Activated CD4-positive, alpha-beta T cell treated with anti-CD3 and anti-CD28 coated beads for 36 hours (primary cell): Measurements from ENCODE around the gene PRDM10. TPM values are rescaled to one million over a fixed set of nuclear protein-coding genes. Genes with fewer than 3 reads are reported as not detected.

Source experiments
- ATAC-seq: fragments of 200-7000 bp; cut with Tn5 transposase; one replicate; pipeline ENCODE4 v1.10.0; 2021; ENCODE audit warnings: mild to moderate bottlenecking, moderate library complexity
- CTCF ChIA-PET: fragments of 350-600 bp; sonication (Branson Sonifier 250); formaldehyde crosslinking; loops from one replicate; lab custom pipeline; 2021; ENCODE audit warnings: antibody characterized with exemption; lab: Charles Lee
- POLR2A ChIA-PET: fragments of 350-600 bp; sonication (Branson Sonifier 250); formaldehyde crosslinking; loops from one replicate; lab custom pipeline; 2021; ENCODE audit warnings: antibody characterized with exemption, inconsistent platforms; lab: Charles Lee
- DNase-seq: peaks from one replicate; pipeline ENCODE4 v3.0.0-alpha.2; 2020
- H3K27ac Mint-ChIP-seq: one replicate; pipeline ENCODE4 v1.8.0; 2021; ENCODE audit warnings: mixed read lengths
- H3K27me3 Mint-ChIP-seq: one replicate; pipeline ENCODE4 v1.8.0; 2021; ENCODE audit warnings: mixed read lengths
- H3K36me3 Mint-ChIP-seq: one replicate; pipeline ENCODE4 v1.8.0; 2021; ENCODE audit warnings: low read depth, mixed read lengths
- H3K4me1 Mint-ChIP-seq: one replicate; pipeline ENCODE4 v1.8.0; 2021; ENCODE audit warnings: mixed read lengths
- H3K4me3 Mint-ChIP-seq: one replicate; pipeline ENCODE4 v1.8.0; 2021; ENCODE audit warnings: mild to moderate bottlenecking, moderate library complexity, mixed read lengths
- H3K9me3 Mint-ChIP-seq: one replicate; pipeline ENCODE4 v1.8.0; 2021; ENCODE audit warnings: low read depth, mixed read lengths
- intact Hi-C, 2 experiments: fragments of 100-400 bp; cut with DNase I in 1 of 2; cut with micrococcal nuclease in 1 of 2; formaldehyde crosslinking; loops; one replicate each; pipeline versions ENCODE4 v1.14.2 to v1.15.1; 2022 to 2024; cut with DNase I, micrococcal nuclease
- total RNA-seq, 2 experiments: library from RNA; stranded (reverse); gene quantifications; one replicate each; pipeline ENCODE4 v1.2.3, GENCODE V29; 2021

Gene PRDM10
- total RNA-seq, 2 experiments from 2014 or later, result 15.4 to 17.3 TPM

- peaks cover 16% of the 10 kb centered on the region for H3K36me3 Mint-ChIP-seq
- no peaks in the 10 kb centered on the region for H3K27me3 Mint-ChIP-seq
- H3K27ac Mint-ChIP-seq, result no peak overlapping the region
- CTCF ChIA-PET, result interaction anchor here (1.2 to 2.0 kb wide), 2 partner anchors 26 to 203 kb away, joined by 4 read pairs; no protein-coding TSS in a partner anchor
- no peaks in the 10 kb centered on the region for H3K4me1 Mint-ChIP-seq
- no peaks in the 10 kb centered on the region for H3K9me3 Mint-ChIP-seq
- intact Hi-C loops, result no loop called here
- DNase-seq (no peak), ATAC-seq (no peak)
- POLR2A ChIA-PET, result no interaction called here
- H3K4me3 Mint-ChIP-seq, result no peak overlapping the region
Observed at GRCh38 chr11:129928923-129929692, 73.5 kb downstream of the PRDM10 start.

GRCh38 chr11:129922674-129923073 is 80.0 kb downstream of the PRDM10 start:
- no peak overlapping the region for H3K4me3 Mint-ChIP-seq
- H3K4me1 Mint-ChIP-seq, result peaks cover 6% of the 10 kb centered on the region
- peaks cover 13% of the 10 kb centered on the region for H3K36me3 Mint-ChIP-seq
- no peaks in the 10 kb centered on the region for H3K9me3 Mint-ChIP-seq
- CTCF ChIA-PET, result interaction anchor here (0.6 to 8.5 kb wide), 16 partner anchors 10 to 1005 kb away, joined by 3 to 225 read pairs (median 4); no protein-coding TSS in a partner anchor
- POLR2A ChIA-PET, result no interaction called here
- no peaks in the 10 kb centered on the region for H3K27me3 Mint-ChIP-seq
- H3K27ac Mint-ChIP-seq, result no peak overlapping the region
- DNase-seq, result no peak
- intact Hi-C loops, result loop anchor here (1.0 kb wide), 3 partner anchors 81 to 210 kb away; partner anchors contain the start of gene APLP2 (in 1 of the 2)
- no peak for ATAC-seq

GRCh38 chr11:129918361-129918760 is 84.3 kb downstream of the PRDM10 start:
- POLR2A ChIA-PET, result no interaction called here
- Mint-ChIP-seq H3K4me3 (no peak overlapping the region), H3K9me3 (no peaks in the 10 kb centered on the region), H3K27ac (no peak overlapping the region), H3K4me1 (peaks cover 4% of the 10 kb centered on the region), H3K27me3 (no peaks in the 10 kb centered on the region), H3K36me3 (peaks cover 15% of the 10 kb centered on the region)
- intact Hi-C loops, result no loop called here
- no peak for DNase-seq
- CTCF ChIA-PET, result interaction anchor here (0.6 kb wide), 1 partner anchor 137 kb away, joined by 3 read pairs; no protein-coding TSS in a partner anchor
- no peak for ATAC-seq

- intact Hi-C loops, result no loop called here
- Mint-ChIP-seq H3K27me3 (no peaks in the 10 kb centered on the region), H3K4me1 (peaks cover 2% of the 10 kb centered on the region), H3K27ac (no peak overlapping the region), H3K4me3 (no peak overlapping the region), H3K9me3 (no peaks in the 10 kb centered on the region), H3K36me3 (peaks cover 14% of the 10 kb centered on the region)
- DNase-seq, result no peak
- ChIA-PET POLR2A (no interaction called here), CTCF (interaction anchor here (1.0 kb wide), 1 partner anchor 215 kb away, joined by 3 read pairs; no protein-coding TSS in a partner anchor)
- no peak for ATAC-seq
Observed at GRCh38 chr11:129917231-129917630, 85.4 kb downstream of the PRDM10 start.

GRCh38 chr11:129911298-129911697 is 91.3 kb downstream of the PRDM10 start:
- intact Hi-C loops, result no loop called here
- DNase-seq (no peak), ATAC-seq (peak; percentile 30)
- H3K4me3 Mint-ChIP-seq, result no peak overlapping the region
- CTCF ChIA-PET, result interaction anchor here (1.8 kb wide), 1 partner anchor 221 kb away, joined by 3 read pairs; no protein-coding TSS in a partner anchor
- peaks cover 5% of the 10 kb centered on the region for H3K4me1 Mint-ChIP-seq
- H3K9me3 Mint-ChIP-seq, result no peaks in the 10 kb centered on the region
- H3K36me3 Mint-ChIP-seq, result peaks cover 22% of the 10 kb centered on the region
- POLR2A ChIA-PET, result no interaction called here
- no peaks in the 10 kb centered on the region for H3K27me3 Mint-ChIP-seq
- peak overlapping the region; percentile 75 for H3K27ac Mint-ChIP-seq

GRCh38 chr11:129910360-129910759 is 92.3 kb downstream of the PRDM10 start:
- peaks cover 5% of the 10 kb centered on the region for H3K4me1 Mint-ChIP-seq
- POLR2A ChIA-PET, result no interaction called here

GRCh38 chr11:129905402-129905801 is 97.2 kb downstream of the PRDM10 start:
- CTCF ChIA-PET, result interaction anchor here (1.0 to 1.3 kb wide), 2 partner anchors 21 to 25 kb away, joined by 3 to 4 read pairs; no protein-coding TSS in a partner anchor
- intact Hi-C loops, result no loop called here
- no peaks in the 10 kb centered on the region for H3K4me1 Mint-ChIP-seq
- H3K4me3 Mint-ChIP-seq, result no peak overlapping the region
- no peak overlapping the region for H3K27ac Mint-ChIP-seq
- H3K9me3 Mint-ChIP-seq, result no peaks in the 10 kb centered on the region
- ATAC-seq (no peak), DNase-seq (no peak)
- POLR2A ChIA-PET, result no interaction called here
- no peaks in the 10 kb centered on the region for H3K27me3 Mint-ChIP-seq
- H3K36me3 Mint-ChIP-seq, result peaks cover 29% of the 10 kb centered on the region

More at GRCh38 chr11:129910360-129910759, 92.3 kb downstream of the PRDM10 start:
- intact Hi-C loops, result no loop called here
- Mint-ChIP-seq H3K27me3 (no peaks in the 10 kb centered on the region), H3K27ac (no peak overlapping the region), H3K36me3 (peaks cover 27% of the 10 kb centered on the region), H3K9me3 (no peaks in the 10 kb centered on the region), H3K4me3 (no peak overlapping the region)
- ATAC-seq (no peak), DNase-seq (no peak)
- CTCF ChIA-PET, result interaction anchor here (1.3 kb wide), 1 partner anchor 13 kb away, joined by 7 read pairs; no protein-coding TSS in a partner anchor

- Mint-ChIP-seq H3K4me3 (peak overlapping the region; percentile 84), H3K9me3 (no peaks in the 10 kb centered on the region), H3K27me3 (no peaks in the 10 kb centered on the region), H3K4me1 (peaks cover 41% of the 10 kb centered on the region), H3K36me3 (peaks cover 22% of the 10 kb centered on the region), H3K27ac (peak overlapping the region; percentile 71)
- intact Hi-C loops, result no loop called here
- no peak for ATAC-seq
- POLR2A ChIA-PET, result no interaction called here
- CTCF ChIA-PET, result interaction anchor here (1.2 to 1.5 kb wide), 2 partner anchors 97 to 236 kb away, joined by 3 to 5 read pairs; no protein-coding TSS in a partner anchor
- no peak for DNase-seq
Observed at GRCh38 chr11:129896062-129896461, 106.6 kb downstream of the PRDM10 start.

GRCh38 chr11:129895126-129896041 is 107.3 kb downstream of the PRDM10 start, which contains the start of gene NFRKB:
TSS of gene NFRKB (minus strand) at chr11:129895578. CDS start at chr11:129892849, 2,729 bp downstream.
- peak; percentile 99 for ATAC-seq
- Mint-ChIP-seq H3K27ac (peak within 1 kb of the TSS; percentile 71), H3K27me3 (no peaks in the 10 kb centered on the region), H3K4me3 (peak within 1 kb of the TSS; percentile 84), H3K9me3 (no peaks in the 10 kb centered on the region), H3K4me1 (peaks cover 41% of the 10 kb centered on the region), H3K36me3 (peaks cover 22% of the 10 kb centered on the region)
- intact Hi-C loops, result loop anchor here in 1 of 2 experiments (1.0 kb wide), 7 partner anchors 81 to 1021 kb away; partner anchors contain the start of genes APLP2, PRDM10, SNX19 and ZBTB44
- ChIA-PET CTCF (interaction anchor here (0.7 to 1.9 kb wide), 5 partner anchors 14 to 239 kb away, joined by 3 to 9 read pairs (median 4); partner anchors contain the start of gene APLP2), POLR2A (interaction anchor here (0.5 kb wide), 1 partner anchor 236 kb away, joined by 3 read pairs; no protein-coding TSS in a partner anchor)
- DNase-seq, result peak; percentile 94

- Mint-ChIP-seq H3K27me3 (no peaks in the 10 kb centered on the region), H3K36me3 (peaks cover 26% of the 10 kb centered on the region), H3K27ac (peak overlapping the region; percentile 69), H3K4me1 (peaks cover 49% of the 10 kb centered on the region), H3K9me3 (no peaks in the 10 kb centered on the region), H3K4me3 (peak overlapping the region; percentile 84)
- CTCF ChIA-PET, result interaction anchor here (0.7 to 1.9 kb wide), 6 partner anchors 13 to 240 kb away, joined by 3 to 9 read pairs (median 4); partner anchors contain the start of genes APLP2 and PRDM10
- intact Hi-C loops, result loop anchor here in 1 of 2 experiments (1.0 kb wide), 7 partner anchors 80 to 1022 kb away; partner anchors contain the start of genes APLP2, PRDM10, SNX19 and ZBTB44
- DNase-seq (no peak), ATAC-seq (no peak)
- POLR2A ChIA-PET, result no interaction called here
Observed at GRCh38 chr11:129894278-129895125, 108.1 kb downstream of the PRDM10 start.
